SU-DHL-6 (cell line): ENCODE data around the gene DMXL1.

Source experiments
- H2AFZ ChIP-seq: fragments of 200-600 bp; sonication (generic); 2 replicates; pipeline ENCODE4 v1.6.1; 2014; ENCODE audit warnings: low read depth, mild to moderate bottlenecking, moderate library complexity, mixed read lengths, antibody characterized with exemption, low read length; ENCODE audit not compliant: severe bottlenecking
- H3F3A ChIP-seq: fragments of 200-600 bp; shearing (Covaris generic); 2 replicates; pipeline ENCODE4 v1.6.0; 2016; ENCODE audit warnings: antibody characterized with exemption, mild to moderate bottlenecking; ENCODE audit not compliant: insufficient read depth
- H3K27ac ChIP-seq: fragments of 200-600 bp; sonication (generic); 2 replicates; pipeline ENCODE4 v1.5.1; 2016; ENCODE audit warnings: low read depth, mild to moderate bottlenecking, low read length, moderate library complexity, mixed read lengths
- H3K27me3 ChIP-seq: fragments of 200-600 bp; sonication (generic), shearing (Covaris generic); 2 replicates; pipeline ENCODE4 v1.6.0; 2014; ENCODE audit warnings: mild to moderate bottlenecking, low read length
- H3K36me3 ChIP-seq: fragments of 200-600 bp; sonication (generic); 2 replicates; pipeline ENCODE4 v1.6.1; 2014; ENCODE audit warnings: mild to moderate bottlenecking, low read length, mixed read lengths
- H3K4me2 ChIP-seq: fragments of 300-600, 200-600 bp; shearing (Covaris generic), sonication (generic); 2 replicates; pipeline ENCODE4 v1.6.0; 2014; ENCODE audit warnings: low read length, low read depth, mild to moderate bottlenecking; ENCODE audit not compliant: poor library complexity, severe bottlenecking
- H3K4me3 ChIP-seq: fragments of 200-600 bp; sonication (generic); 2 replicates; pipeline ENCODE4 v1.5.1; 2014; ENCODE audit warnings: antibody characterized with exemption, low read length, mild to moderate bottlenecking, mixed read lengths; ENCODE audit not compliant: insufficient read depth, poor library complexity, severe bottlenecking
- H3K79me2 ChIP-seq: fragments of 200-600 bp; sonication (generic); 2 replicates; pipeline ENCODE4 v1.6.1; 2014; ENCODE audit warnings: mild to moderate bottlenecking, low read length, moderate library complexity; ENCODE audit not compliant: insufficient read depth
- H3K9ac ChIP-seq: fragments of 200-600 bp; sonication (generic); 2 replicates; pipeline ENCODE4 v1.7.0; 2014; ENCODE audit warnings: mild to moderate bottlenecking, low read length
- H3K9me2 ChIP-seq: fragments of 200-600 bp; sonication (generic); replicated peaks from 2 replicates; pipeline ENCODE4 v1.6.1; 2014; ENCODE audit warnings: low read length; ENCODE audit not compliant: insufficient read depth
- H3K9me3 ChIP-seq: fragments of 200-600 bp; sonication (generic); 2 replicates; pipeline ENCODE4 v1.6.1; 2014; ENCODE audit warnings: low read length, mixed read lengths; ENCODE audit not compliant: insufficient read depth
- H4K20me1 ChIP-seq: fragments of 200-600 bp; sonication (generic); 2 replicates; pipeline ENCODE4 v1.6.1; 2014; ENCODE audit warnings: low read depth, mild to moderate bottlenecking, antibody characterized with exemption, low read length, moderate library complexity, mixed read lengths
- CTCF ChIP-seq: fragments of 200-600 bp; sonication (generic); IDR thresholded peaks from one replicate; pipeline ENCODE4 v1.5.1; 2017; ENCODE audit warnings: antibody characterized with exemption, mild to moderate bottlenecking, low read length, moderate library complexity; ENCODE audit not compliant: insufficient read depth, poor library complexity, severe bottlenecking
- EZH2phosphoT487 ChIP-seq: fragments of 200-600 bp; sonication (generic), shearing (Covaris generic); conservative IDR thresholded peaks from 2 replicates; pipeline ENCODE4 v1.6.1; 2018; ENCODE audit warnings: mild to moderate bottlenecking, antibody characterized with exemption, low read length, moderate library complexity, mixed read lengths

DMXL1 gene

DNA sequence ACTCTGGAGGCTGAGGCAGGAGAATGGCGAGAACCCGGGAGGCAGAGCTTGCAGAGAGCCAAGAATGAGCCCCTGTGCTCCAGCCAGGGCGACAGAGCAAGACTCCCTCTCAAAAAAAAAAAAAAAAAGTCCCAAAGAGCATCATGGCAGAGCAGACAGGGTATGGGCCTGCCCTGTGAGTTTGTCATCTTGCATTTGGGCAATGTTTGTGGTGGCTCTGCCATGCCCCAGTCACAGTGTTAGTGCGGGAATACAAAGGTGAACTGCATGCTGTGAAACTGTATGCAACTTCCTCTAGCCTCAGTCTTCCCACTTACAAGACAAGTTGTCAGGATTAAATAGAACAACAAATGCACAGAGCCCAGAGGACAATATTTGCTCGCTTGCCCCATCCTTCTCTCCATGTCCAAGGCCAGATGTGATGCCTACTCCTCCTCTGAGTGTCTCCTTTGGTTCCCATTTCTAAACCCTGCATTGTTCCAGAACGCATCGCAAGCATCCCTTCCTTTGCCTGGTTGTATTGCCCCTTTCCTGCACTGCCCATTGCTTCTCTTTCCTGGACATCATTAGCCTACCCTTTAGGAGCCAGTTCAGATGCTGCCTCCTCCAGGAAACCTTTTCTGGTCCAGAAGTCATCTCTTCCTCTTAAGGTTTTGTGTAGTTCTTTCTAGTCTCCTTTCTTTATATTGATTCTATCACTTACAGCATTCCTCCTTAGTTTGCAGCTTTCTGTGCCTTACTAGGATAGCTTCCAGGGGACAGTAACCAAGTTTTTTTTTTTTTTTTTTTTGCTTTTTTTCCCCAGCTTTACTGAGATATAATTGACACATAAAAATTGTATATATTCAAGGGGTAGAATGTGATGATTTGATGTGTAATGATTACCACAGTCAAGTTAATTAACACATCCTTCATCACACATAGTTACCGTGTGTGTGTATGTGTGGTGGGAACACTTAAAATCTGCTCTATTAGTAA is 215.9 kb downstream of the DMXL1 start:
- peaks cover 7% of the 10 kb centered on the region; the same call in 1 of the 2 replicates for H4K20me1 ChIP-seq
- H3K9ac ChIP-seq, result no peak overlapping the region
- peak overlapping the region; percentile 24 for H3K4me2 ChIP-seq
- no peak for TF ChIP-seq EZH2phosphoT487
- TF ChIP-seq CTCF, result no peak
- H3K9me3 ChIP-seq, result no peaks in the 10 kb centered on the region
- H3K9me2 ChIP-seq, result no peaks in the 10 kb centered on the region
- peaks cover under 1% of the 10 kb centered on the region for H3K36me3 ChIP-seq
- no peak overlapping the region for H3K4me3 ChIP-seq
- H3F3A ChIP-seq, result 0 out of 2 replicates have a peak, but pooled peaks cover 5% of the 10 kb centered on the region
- no peaks in the 10 kb centered on the region for H3K27me3 ChIP-seq
- H3K79me2 ChIP-seq, result peaks cover 97% of the 10 kb centered on the region
- H2AFZ ChIP-seq, result no peak overlapping the region
- no peak overlapping the region for H3K27ac ChIP-seq

DNA sequence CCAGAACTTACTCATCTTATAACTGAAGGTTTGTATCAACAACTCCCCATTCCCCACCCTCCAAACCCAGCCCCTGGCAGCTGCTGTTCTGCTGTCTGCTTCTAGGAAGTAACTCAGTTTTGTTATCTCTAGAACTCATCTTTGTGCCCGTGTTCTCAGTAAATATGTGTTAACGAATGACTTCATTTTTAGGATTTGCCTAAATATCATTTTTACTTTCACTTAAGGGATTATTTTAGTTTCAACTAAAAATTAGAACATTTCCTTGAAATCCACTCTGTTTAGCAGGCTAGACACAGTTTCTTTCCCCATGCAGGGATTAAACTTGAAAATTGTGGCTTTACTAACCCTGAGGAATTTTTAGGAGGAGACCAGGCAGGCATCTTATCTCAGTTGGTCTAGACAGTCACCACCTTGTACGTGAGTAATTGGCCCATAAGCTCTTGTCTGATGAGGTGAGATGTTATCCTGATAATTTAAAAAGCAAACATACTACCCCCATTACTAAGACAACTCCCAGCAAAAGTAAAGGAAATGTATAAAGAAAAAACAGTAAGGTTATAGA is 216.7 kb downstream of the DMXL1 start:
- no peak for TF ChIP-seq EZH2phosphoT487
- TF ChIP-seq CTCF, result no peak
- no peaks in the 10 kb centered on the region for H3K9me2 ChIP-seq
- H3K4me2 ChIP-seq, result peak overlapping the region; percentile 24
- H2AFZ ChIP-seq, result no peak overlapping the region
- H3F3A ChIP-seq, result peaks cover 6% of the 10 kb centered on the region; the same call in 1 of the 2 replicates
- H3K4me3 ChIP-seq, result no peak overlapping the region
- H3K79me2 ChIP-seq, result peaks cover 95% of the 10 kb centered on the region
- H3K27ac ChIP-seq, result no peak overlapping the region
- no peaks in the 10 kb centered on the region for H3K27me3 ChIP-seq
- H3K36me3 ChIP-seq, result no peaks in the 10 kb centered on the region
- H3K9ac ChIP-seq, result no peak overlapping the region
- H4K20me1 ChIP-seq, result peaks cover 5% of the 10 kb centered on the region; the same call in 1 of the 2 replicates
- no peaks in the 10 kb centered on the region for H3K9me3 ChIP-seq

DNA sequence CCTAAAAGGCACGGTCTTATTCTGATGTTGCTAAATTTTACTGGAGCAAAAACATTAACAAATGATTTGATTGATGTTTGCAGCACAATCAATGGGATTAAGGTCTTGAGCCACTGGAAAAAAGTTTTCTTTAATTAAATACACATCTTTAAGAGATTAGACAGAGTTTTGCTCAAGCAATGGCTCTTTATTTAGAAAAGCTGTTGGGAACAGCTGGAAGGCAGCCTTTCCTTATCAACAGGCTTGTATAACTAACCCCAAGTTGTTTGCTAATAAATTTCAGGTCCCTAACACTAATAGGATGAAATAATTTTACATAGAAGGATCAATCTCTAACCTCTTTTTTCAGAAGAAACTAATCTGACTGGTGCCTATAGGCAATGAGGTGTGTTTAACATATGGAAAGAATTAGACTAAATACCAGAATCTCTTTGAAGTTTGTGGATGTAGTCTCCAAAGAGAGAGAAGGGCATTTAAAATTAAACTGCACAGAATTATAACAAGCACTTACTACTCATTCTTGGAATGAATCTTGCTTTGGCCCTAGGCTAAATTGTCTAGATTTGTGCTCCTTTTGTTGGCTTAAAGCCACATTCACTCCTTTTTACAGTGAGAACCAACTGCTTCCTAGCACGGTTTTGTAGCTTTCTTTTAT is 217.6 kb downstream of the DMXL1 start:
- H3K36me3 ChIP-seq, result peaks cover 2% of the 10 kb centered on the region; the same call in 1 of the 2 replicates
- H3K9me2 ChIP-seq, result no peaks in the 10 kb centered on the region
- H3K9me3 ChIP-seq, result no peaks in the 10 kb centered on the region
- H3K4me3 ChIP-seq, result no peak overlapping the region
- peak overlapping the region; percentile 48 for H3K4me2 ChIP-seq
- peaks cover 5% of the 10 kb centered on the region; the same call in 1 of the 2 replicates for H4K20me1 ChIP-seq
- no peak overlapping the region for H2AFZ ChIP-seq
- peak overlapping the region; percentile 38; the same call in 1 of the 2 replicates for H3K27ac ChIP-seq
- H3K9ac ChIP-seq, result no peak overlapping the region
- peaks cover 95% of the 10 kb centered on the region for H3K79me2 ChIP-seq
- no peak for TF ChIP-seq CTCF
- no peak for TF ChIP-seq EZH2phosphoT487
- H3K27me3 ChIP-seq, result no peaks in the 10 kb centered on the region
- peaks cover 12% of the 10 kb centered on the region for H3F3A ChIP-seq
